ENCODE data around the gene PRM1. TPM values are rescaled to one million over a fixed set of nuclear protein-coding genes. Genes with fewer than 3 reads are reported as not detected.

The PRM1 gene
- not detected for total RNA-seq

GRCh38 chr16:11280616-11281522 is at the start of gene PRM1:
Gene PRM1 (minus strand): TSS chr16:11281330. CDS start chr16:11281238, 92 bp downstream.
- CTCF ChIA-PET: interaction anchor here (0.7 kb wide), 1 partner anchor 16 kb away, joined by 4 read pairs; no protein-coding TSS in a partner anchor
- peaks cover 8% of the 10 kb centered on the region for H3K4me1 Mint-ChIP-seq (ENCODE audit: low read depth)
- no peaks in the 10 kb centered on the region for H3K27me3 Mint-ChIP-seq (ENCODE audit: low read depth)

GRCh38 chr16:11330526-11331237 is 49.6 kb upstream of the PRM1 start:
- DNase-seq: no peak
- no peak overlapping the region for H3K27ac Mint-ChIP-seq
- intact Hi-C loops (cut with micrococcal nuclease): no loop called here
- peaks cover 38% of the 10 kb centered on the region for H3K4me1 Mint-ChIP-seq (ENCODE audit: low read depth)
- H3K27me3 Mint-ChIP-seq (ENCODE audit: low read depth): no peaks in the 10 kb centered on the region
- H3K9me3 Mint-ChIP-seq: no peaks in the 10 kb centered on the region
- H3K4me3 Mint-ChIP-seq: no peak overlapping the region
- CTCF ChIA-PET: interaction anchor here (0.8 kb wide), 1 partner anchor 22 kb away, joined by 5 read pairs; no protein-coding TSS in a partner anchor
- no peaks in the 10 kb centered on the region for H3K36me3 Mint-ChIP-seq (ENCODE audit: low read depth)

More at GRCh38 chr16:11280616-11281522, at the start of gene PRM1:
- Mint-ChIP-seq H3K27ac (no peak within 1 kb of the TSS), H3K9me3 (no peaks in the 10 kb centered on the region), H3K4me3 (no peak within 1 kb of the TSS), H3K36me3 (ENCODE audit: low read depth) (no peaks in the 10 kb centered on the region)
- intact Hi-C loops (cut with micrococcal nuclease): no loop called here
- DNase-seq: no peak

GRCh38 chr16:11329891-11330290 is 48.8 kb upstream of the PRM1 start:
- intact Hi-C loops (cut with micrococcal nuclease): loop anchor here (2.0 kb wide), 2 partner anchors 19 to 71 kb away; no protein-coding TSS in a partner anchor
- Mint-ChIP-seq H3K27me3 (ENCODE audit: low read depth) (no peaks in the 10 kb centered on the region), H3K9me3 (no peaks in the 10 kb centered on the region), H3K27ac (no peak overlapping the region), H3K4me3 (no peak overlapping the region), H3K36me3 (ENCODE audit: low read depth) (no peaks in the 10 kb centered on the region), H3K4me1 (ENCODE audit: low read depth) (peaks cover 46% of the 10 kb centered on the region)
- CTCF ChIA-PET: interaction anchor here (0.8 to 1.3 kb wide), 3 partner anchors 23 to 72 kb away, joined by 3 to 5 read pairs (median 3); no protein-coding TSS in a partner anchor
- DNase-seq: no peak

- intact Hi-C loops (cut with micrococcal nuclease): loop anchor here (2.0 kb wide), 2 partner anchors 18 to 70 kb away; no protein-coding TSS in a partner anchor
Observed at GRCh38 chr16:11329071-11329491, 48.0 kb upstream of the PRM1 start.

GRCh38 chr16:11328172-11329070 is 47.3 kb upstream of the PRM1 start:
- intact Hi-C loops (cut with micrococcal nuclease): loop anchor here (1.0 to 2.0 kb wide), 3 partner anchors 18 to 70 kb away; no protein-coding TSS in a partner anchor

More at GRCh38 chr16:11329071-11329491, 48.0 kb upstream of the PRM1 start:
- H3K4me3 Mint-ChIP-seq: peak overlapping the region; percentile 36
- CTCF ChIA-PET: interaction anchor here (0.7 to 1.3 kb wide), 4 partner anchors 31 to 225 kb away, joined by 3 read pairs; no protein-coding TSS in a partner anchor
- H3K36me3 Mint-ChIP-seq (ENCODE audit: low read depth): no peaks in the 10 kb centered on the region
- H3K4me1 Mint-ChIP-seq (ENCODE audit: low read depth): peaks cover 47% of the 10 kb centered on the region
- H3K27ac Mint-ChIP-seq: no peak overlapping the region
- DNase-seq: peak; percentile 19
- H3K9me3 Mint-ChIP-seq: no peaks in the 10 kb centered on the region
- no peaks in the 10 kb centered on the region for H3K27me3 Mint-ChIP-seq (ENCODE audit: low read depth)

GRCh38 chr16:11327277-11328171 is 46.4 kb upstream of the PRM1 start:
- DNase-seq: no peak
- H3K36me3 Mint-ChIP-seq (ENCODE audit: low read depth): no peaks in the 10 kb centered on the region
- no peaks in the 10 kb centered on the region for H3K27me3 Mint-ChIP-seq (ENCODE audit: low read depth)
- H3K9me3 Mint-ChIP-seq: no peaks in the 10 kb centered on the region
- intact Hi-C loops (cut with micrococcal nuclease): loop anchor here (1.0 to 2.0 kb wide), 3 partner anchors 17 to 69 kb away; no protein-coding TSS in a partner anchor
- no peak overlapping the region for H3K4me3 Mint-ChIP-seq
- H3K27ac Mint-ChIP-seq: peak overlapping the region; percentile 28
- peaks cover 47% of the 10 kb centered on the region for H3K4me1 Mint-ChIP-seq (ENCODE audit: low read depth)
- CTCF ChIA-PET: interaction anchor here (1.0 to 1.2 kb wide), 2 partner anchors 30 to 45 kb away, joined by 3 to 4 read pairs; no protein-coding TSS in a partner anchor

More at GRCh38 chr16:11328172-11329070, 47.3 kb upstream of the PRM1 start:
- peak overlapping the region; percentile 36 for H3K4me3 Mint-ChIP-seq
- CTCF ChIA-PET: interaction anchor here (0.7 to 1.0 kb wide), 2 partner anchors 30 to 226 kb away, joined by 3 read pairs; no protein-coding TSS in a partner anchor
- no peaks in the 10 kb centered on the region for H3K36me3 Mint-ChIP-seq (ENCODE audit: low read depth)
- H3K4me1 Mint-ChIP-seq (ENCODE audit: low read depth): peaks cover 47% of the 10 kb centered on the region
- peak overlapping the region; percentile 13 for H3K27ac Mint-ChIP-seq
- DNase-seq: peak; percentile 75
- no peaks in the 10 kb centered on the region for H3K9me3 Mint-ChIP-seq
- no peaks in the 10 kb centered on the region for H3K27me3 Mint-ChIP-seq (ENCODE audit: low read depth)

GRCh38 chr16:11326737-11327276 is 45.7 kb upstream of the PRM1 start:
- H3K36me3 Mint-ChIP-seq (ENCODE audit: low read depth): no peaks in the 10 kb centered on the region

GRCh38 chr16:11326084-11326736 is 45.1 kb upstream of the PRM1 start:
- Mint-ChIP-seq H3K27me3 (ENCODE audit: low read depth) (no peaks in the 10 kb centered on the region), H3K27ac (no peak overlapping the region), H3K9me3 (no peaks in the 10 kb centered on the region), H3K4me3 (no peak overlapping the region), H3K4me1 (ENCODE audit: low read depth) (peaks cover 47% of the 10 kb centered on the region), H3K36me3 (ENCODE audit: low read depth) (no peaks in the 10 kb centered on the region)
- CTCF ChIA-PET: interaction anchor here (1.2 kb wide), 1 partner anchor 46 kb away, joined by 4 read pairs; no protein-coding TSS in a partner anchor
- DNase-seq: no peak
- intact Hi-C loops (cut with micrococcal nuclease): no loop called here

More at GRCh38 chr16:11326737-11327276, 45.7 kb upstream of the PRM1 start:
- H3K27ac Mint-ChIP-seq: no peak overlapping the region
- peaks cover 47% of the 10 kb centered on the region for H3K4me1 Mint-ChIP-seq (ENCODE audit: low read depth)
- CTCF ChIA-PET: interaction anchor here (1.2 kb wide), 1 partner anchor 45 kb away, joined by 4 read pairs; no protein-coding TSS in a partner anchor
- no peaks in the 10 kb centered on the region for H3K9me3 Mint-ChIP-seq
- DNase-seq: no peak
- intact Hi-C loops (cut with micrococcal nuclease): no loop called here
- H3K27me3 Mint-ChIP-seq (ENCODE audit: low read depth): no peaks in the 10 kb centered on the region
- no peak overlapping the region for H3K4me3 Mint-ChIP-seq

- Mint-ChIP-seq H3K36me3 (ENCODE audit: low read depth) (no peaks in the 10 kb centered on the region), H3K4me3 (no peak overlapping the region), H3K9me3 (no peaks in the 10 kb centered on the region), H3K27ac (peak overlapping the region; percentile 19), H3K4me1 (ENCODE audit: low read depth) (peaks cover 47% of the 10 kb centered on the region), H3K27me3 (ENCODE audit: low read depth) (no peaks in the 10 kb centered on the region)
- peak; percentile 58 for DNase-seq
- intact Hi-C loops (cut with micrococcal nuclease): no loop called here
- CTCF ChIA-PET: interaction anchor here (0.6 to 1.4 kb wide), 3 partner anchors 37 to 1117 kb away, joined by 3 to 7 read pairs (median 3); no protein-coding TSS in a partner anchor
Observed at GRCh38 chr16:11325404-11326083, 44.4 kb upstream of the PRM1 start.
